Parathyroid adenoma (tissue), 2 donors: Measurements from ENCODE around the gene RDH11.

Experiments used
- H2AFZ ChIP-seq: fragments of 300-600 bp; sonication (generic); one replicate; pipeline ENCODE4 v1.7.0; 2017; ENCODE audit warnings: antibody characterized with exemption, mild to moderate bottlenecking
- H3K27ac ChIP-seq: fragments of 300-600 bp; sonication (generic); one replicate; pipeline ENCODE4 v1.7.0; 2017
- H3K27me3 ChIP-seq: fragments of 300-600 bp; sonication (generic); one replicate; pipeline ENCODE4 v1.7.0; 2017; ENCODE audit warnings: low read length; ENCODE audit not compliant: control insufficient read depth, insufficient read depth
- H3K36me3 ChIP-seq: fragments of 300-600 bp; sonication (generic); one replicate; pipeline ENCODE4 v1.7.0; 2017; ENCODE audit warnings: low read length; ENCODE audit not compliant: control insufficient read depth, insufficient read depth
- H3K4me1 ChIP-seq: fragments of 300-600 bp; sonication (generic); one replicate; pipeline ENCODE4 v1.7.0; 2017; ENCODE audit warnings: control low read depth
- H3K4me2 ChIP-seq: fragments of 300-600 bp; sonication (generic); one replicate; pipeline ENCODE4 v1.7.0; 2017; ENCODE audit warnings: low read length
- H3K4me3 ChIP-seq: fragments of 300-600 bp; sonication (generic); one replicate; pipeline ENCODE4 v1.7.0; 2017; ENCODE audit warnings: low read depth, low read length
- H3K79me2 ChIP-seq: fragments of 300-600 bp; sonication (generic); one replicate; pipeline ENCODE4 v1.7.0; 2017; ENCODE audit warnings: control low read depth
- H3K9ac ChIP-seq: fragments of 300-600 bp; sonication (generic); one replicate; pipeline ENCODE4 v1.7.0; 2017; ENCODE audit warnings: mild to moderate bottlenecking
- H3K9me3 ChIP-seq: fragments of 300-600 bp; sonication (generic); one replicate; pipeline ENCODE4 v1.7.0; 2017; ENCODE audit warnings: low read length; ENCODE audit not compliant: control insufficient read depth
- TF ChIP-seq, protein P1 (sequence below): fragments of 300-600 bp; sonication (generic); IDR thresholded peaks from one replicate; pipeline ENCODE4 v1.7.0; 2017; ENCODE audit warnings: antibody characterized with exemption, mild to moderate bottlenecking
- donor health status: primary hyperparathyroidism.

Gene RDH11

DNA sequence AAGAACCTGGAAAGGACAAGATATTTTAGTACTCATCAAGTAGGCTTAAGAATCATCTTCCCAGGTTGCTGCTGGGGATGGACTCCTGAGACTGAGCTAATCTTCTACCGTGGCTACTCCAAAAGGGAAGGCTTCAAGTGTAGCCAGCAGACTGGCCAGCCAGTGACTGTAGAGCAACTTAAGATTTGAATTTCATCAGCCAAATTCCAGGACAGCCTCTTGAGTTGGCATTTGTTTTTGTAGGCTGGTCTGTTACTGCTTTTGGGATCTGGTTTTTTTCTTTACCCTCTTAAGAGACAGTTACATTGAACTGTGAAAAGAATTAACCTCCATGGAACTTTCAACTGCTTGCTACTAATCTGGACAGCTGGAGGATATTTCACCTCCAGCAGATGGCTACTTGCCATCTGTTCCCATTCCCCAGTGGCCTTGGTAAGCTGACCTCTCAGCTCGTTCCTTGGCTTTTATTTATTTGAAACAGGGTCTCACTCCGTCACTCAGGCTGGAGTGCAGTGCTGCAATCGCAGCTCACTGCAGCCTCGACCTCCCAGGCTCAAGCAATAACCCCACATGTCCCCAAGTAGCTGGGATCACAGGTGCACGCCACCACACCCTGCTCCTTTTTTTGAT is 41.8 kb downstream of the RDH11 start:
- H3K36me3 ChIP-seq, result no peaks in the 10 kb centered on the region
- H3K27ac ChIP-seq, result peak overlapping the region; percentile 13
- no peak overlapping the region for H3K4me2 ChIP-seq
- H2AFZ ChIP-seq, result no peak overlapping the region
- H3K79me2 ChIP-seq, result peaks cover 5% of the 10 kb centered on the region
- no peak overlapping the region for H3K9ac ChIP-seq
- H3K4me3 ChIP-seq, result no peak overlapping the region
- H3K4me1 ChIP-seq, result peaks cover 8% of the 10 kb centered on the region
- no peaks in the 10 kb centered on the region for H3K9me3 ChIP-seq
- TF ChIP-seq, protein P1, sequence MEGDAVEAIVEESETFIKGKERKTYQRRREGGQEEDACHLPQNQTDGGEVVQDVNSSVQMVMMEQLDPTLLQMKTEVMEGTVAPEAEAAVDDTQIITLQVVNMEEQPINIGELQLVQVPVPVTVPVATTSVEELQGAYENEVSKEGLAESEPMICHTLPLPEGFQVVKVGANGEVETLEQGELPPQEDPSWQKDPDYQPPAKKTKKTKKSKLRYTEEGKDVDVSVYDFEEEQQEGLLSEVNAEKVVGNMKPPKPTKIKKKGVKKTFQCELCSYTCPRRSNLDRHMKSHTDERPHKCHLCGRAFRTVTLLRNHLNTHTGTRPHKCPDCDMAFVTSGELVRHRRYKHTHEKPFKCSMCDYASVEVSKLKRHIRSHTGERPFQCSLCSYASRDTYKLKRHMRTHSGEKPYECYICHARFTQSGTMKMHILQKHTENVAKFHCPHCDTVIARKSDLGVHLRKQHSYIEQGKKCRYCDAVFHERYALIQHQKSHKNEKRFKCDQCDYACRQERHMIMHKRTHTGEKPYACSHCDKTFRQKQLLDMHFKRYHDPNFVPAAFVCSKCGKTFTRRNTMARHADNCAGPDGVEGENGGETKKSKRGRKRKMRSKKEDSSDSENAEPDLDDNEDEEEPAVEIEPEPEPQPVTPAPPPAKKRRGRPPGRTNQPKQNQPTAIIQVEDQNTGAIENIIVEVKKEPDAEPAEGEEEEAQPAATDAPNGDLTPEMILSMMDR, result no peak
- H3K27me3 ChIP-seq, result no peaks in the 10 kb centered on the region

DNA sequence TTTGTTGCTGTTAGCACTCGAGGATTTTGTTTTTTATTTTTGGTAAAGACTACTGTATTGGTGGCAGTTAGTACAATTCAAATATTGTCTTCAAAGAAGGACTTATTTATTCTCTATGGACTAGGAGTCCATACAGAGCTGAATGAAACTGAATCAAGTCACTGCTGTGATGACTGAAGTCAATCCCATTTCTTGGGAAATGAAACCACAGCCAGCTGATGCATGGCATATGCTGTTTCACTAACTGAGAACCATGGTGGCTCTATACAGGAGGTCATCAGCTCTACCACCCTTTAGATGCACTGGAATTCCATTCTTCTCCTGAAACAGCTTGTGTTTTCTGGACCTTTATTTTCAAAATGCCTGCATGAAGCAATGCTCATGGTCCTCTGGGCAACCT is 43.4 kb downstream of the RDH11 start:
- Histone ChIP-seq H3K79me2 (peaks cover 2% of the 10 kb centered on the region), H3K4me1 (peaks cover 24% of the 10 kb centered on the region), H3K4me2 (no peak overlapping the region), H3K27ac (no peak overlapping the region), H3K4me3 (no peak overlapping the region), H3K9ac (no peak overlapping the region), H3K9me3 (no peaks in the 10 kb centered on the region), H3K27me3 (no peaks in the 10 kb centered on the region), H2AFZ (no peak overlapping the region), H3K36me3 (no peaks in the 10 kb centered on the region)
- TF ChIP-seq, protein P1, result no peak

DNA sequence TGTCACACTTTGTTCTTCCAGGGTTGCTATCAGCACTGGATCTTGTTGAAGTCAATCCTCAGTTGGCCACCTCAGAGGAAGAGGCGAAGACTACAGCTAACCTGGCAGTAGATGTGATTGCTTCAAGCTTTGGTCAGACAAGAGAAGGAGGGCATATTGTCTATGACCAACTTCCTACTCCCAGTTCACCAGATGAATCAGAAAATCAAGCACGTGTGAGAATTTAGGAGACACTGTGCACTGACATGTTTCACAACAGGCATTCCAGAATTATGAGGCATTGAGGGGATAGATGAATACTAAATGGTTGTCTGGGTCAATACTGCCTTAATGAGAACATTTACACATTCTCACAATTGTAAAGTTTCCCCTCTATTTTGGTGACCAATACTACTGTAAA is 44.9 kb downstream of the RDH11 start:
- H3K4me2 ChIP-seq, result no peak overlapping the region
- H3K9ac ChIP-seq, result no peak overlapping the region
- H3K9me3 ChIP-seq, result no peaks in the 10 kb centered on the region
- peaks cover under 1% of the 10 kb centered on the region for H3K79me2 ChIP-seq
- TF ChIP-seq, protein P1, result no peak
- H3K4me3 ChIP-seq, result no peak overlapping the region
- H3K4me1 ChIP-seq, result peaks cover 39% of the 10 kb centered on the region
- no peak overlapping the region for H2AFZ ChIP-seq
- no peaks in the 10 kb centered on the region for H3K27me3 ChIP-seq
- H3K27ac ChIP-seq, result peak overlapping the region; percentile 27
- H3K36me3 ChIP-seq, result no peaks in the 10 kb centered on the region

DNA sequence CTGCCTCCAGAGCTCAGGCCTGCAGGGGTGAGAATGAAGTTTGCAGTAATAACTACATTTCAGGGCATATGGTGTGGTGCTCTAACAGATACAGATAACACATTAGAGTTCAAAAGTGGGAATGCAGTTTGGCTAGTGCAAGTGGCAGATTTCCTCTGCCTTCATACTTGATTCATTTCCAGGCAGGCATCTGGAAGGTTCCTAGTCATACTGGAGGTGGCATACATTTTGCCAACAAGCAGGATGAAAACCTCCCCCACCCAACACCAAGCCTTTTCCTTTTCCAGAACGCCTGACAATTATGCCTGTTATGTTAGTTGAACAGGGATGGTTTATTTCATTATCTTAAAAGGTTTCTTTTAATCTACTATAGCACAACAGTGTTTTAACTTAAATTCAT is 45.4 kb downstream of the RDH11 start:
- H3K4me1 ChIP-seq, result peaks cover 44% of the 10 kb centered on the region
- TF ChIP-seq, protein P1, result no peak
- H3K4me3 ChIP-seq, result no peak overlapping the region
- no peaks in the 10 kb centered on the region for H3K79me2 ChIP-seq
- no peaks in the 10 kb centered on the region for H3K36me3 ChIP-seq
- H3K9me3 ChIP-seq, result no peaks in the 10 kb centered on the region
- no peak overlapping the region for H3K4me2 ChIP-seq
- no peaks in the 10 kb centered on the region for H3K27me3 ChIP-seq
- H3K9ac ChIP-seq, result no peak overlapping the region
- no peak overlapping the region for H2AFZ ChIP-seq
- peak overlapping the region; percentile 27 for H3K27ac ChIP-seq

DNA sequence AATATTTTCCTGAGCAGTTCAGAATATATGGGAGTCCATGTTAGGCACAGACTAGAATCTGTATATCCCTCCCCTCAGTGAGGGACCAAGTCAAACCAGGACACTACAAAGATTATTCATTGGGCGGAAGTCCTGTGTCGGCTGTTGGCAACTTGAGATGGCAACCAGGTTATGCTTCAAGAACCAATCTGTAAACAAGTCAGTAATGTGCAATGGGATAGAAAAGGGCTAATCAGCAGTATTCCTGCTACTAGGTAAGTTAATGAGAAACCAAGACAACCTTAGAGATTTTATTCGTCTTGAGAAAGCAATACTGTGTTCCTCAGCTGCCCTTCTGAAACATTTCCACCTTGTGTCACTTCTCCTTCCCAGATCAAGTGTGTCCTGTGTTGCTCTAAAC is 49.4 kb downstream of the RDH11 start:
- peak overlapping the region; percentile 13 for H2AFZ ChIP-seq
- peak overlapping the region; percentile 36 for H3K4me3 ChIP-seq
- H3K27me3 ChIP-seq, result no peaks in the 10 kb centered on the region
- H3K36me3 ChIP-seq, result no peaks in the 10 kb centered on the region
- H3K79me2 ChIP-seq, result no peaks in the 10 kb centered on the region
- H3K9me3 ChIP-seq, result no peaks in the 10 kb centered on the region
- H3K4me2 ChIP-seq, result peak overlapping the region; percentile 50
- H3K27ac ChIP-seq, result peak overlapping the region; percentile 99
- no peak overlapping the region for H3K9ac ChIP-seq
- TF ChIP-seq, protein P1, result no peak
- peaks cover 62% of the 10 kb centered on the region for H3K4me1 ChIP-seq
